NT2/D1 (cell line): ENCODE results near the gene MAST4.

Source experiments
- SUZ12 ChIP-seq: IDR thresholded peaks from 2 replicates; pipeline ENCODE4 v1.6.1; 2011; ENCODE audit not compliant: insufficient read length, insufficient read depth; ENCODE audit errors: extremely low read depth
- YY1 ChIP-seq: IDR thresholded peaks from 2 replicates; pipeline ENCODE4 v1.6.1; 2011; ENCODE audit not compliant: insufficient read length, insufficient read depth
- ZNF274 ChIP-seq: IDR thresholded peaks from 2 replicates; pipeline ENCODE4 v1.6.1; 2011; ENCODE audit warnings: mild to moderate bottlenecking, low read depth, low read length

DNA sequence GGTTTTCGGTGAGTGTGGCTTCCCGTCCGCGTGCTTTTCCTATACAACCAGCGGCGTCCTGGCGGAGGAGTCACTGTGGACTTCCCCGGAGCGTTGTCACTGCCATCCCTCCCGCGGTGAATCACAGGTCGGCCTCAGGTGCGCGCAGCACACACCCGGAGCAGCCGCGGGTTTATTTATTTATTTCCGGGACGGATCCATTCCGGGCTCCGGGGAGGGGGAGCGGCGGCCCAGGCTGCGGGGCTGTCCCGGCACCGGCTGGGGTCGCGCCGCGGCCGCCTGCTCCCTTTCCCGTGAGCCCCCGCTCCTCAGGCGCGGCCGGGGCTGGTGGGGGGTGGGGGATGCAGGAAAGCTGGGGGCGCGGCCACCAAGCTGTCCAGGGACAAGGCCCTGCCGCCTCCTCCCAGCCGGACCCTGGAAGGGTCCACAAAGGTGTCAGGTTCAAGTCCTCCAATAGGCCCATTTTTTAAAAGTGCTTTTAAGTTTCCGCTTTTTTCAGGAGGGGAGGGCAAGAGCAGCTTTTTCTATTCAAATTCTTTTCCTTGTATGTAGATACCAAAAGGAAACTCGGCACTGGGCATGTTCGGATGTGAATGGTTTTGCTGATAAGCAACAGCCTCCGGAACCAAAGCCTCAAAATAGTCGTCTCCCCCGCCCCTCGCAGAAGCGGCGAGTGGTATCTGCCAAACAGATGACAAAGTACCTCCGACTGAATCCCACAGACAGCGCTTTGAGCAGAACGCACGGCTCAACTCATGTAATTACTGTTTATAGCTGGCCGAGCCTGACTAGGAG lies 407.9 kb downstream of the MAST4 start:
- TF ChIP-seq ZNF274 (no peak), YY1 (no peak), SUZ12 (no peak)
